Measurements from ENCODE around the gene HEG1.

Gene HEG1

DNA sequence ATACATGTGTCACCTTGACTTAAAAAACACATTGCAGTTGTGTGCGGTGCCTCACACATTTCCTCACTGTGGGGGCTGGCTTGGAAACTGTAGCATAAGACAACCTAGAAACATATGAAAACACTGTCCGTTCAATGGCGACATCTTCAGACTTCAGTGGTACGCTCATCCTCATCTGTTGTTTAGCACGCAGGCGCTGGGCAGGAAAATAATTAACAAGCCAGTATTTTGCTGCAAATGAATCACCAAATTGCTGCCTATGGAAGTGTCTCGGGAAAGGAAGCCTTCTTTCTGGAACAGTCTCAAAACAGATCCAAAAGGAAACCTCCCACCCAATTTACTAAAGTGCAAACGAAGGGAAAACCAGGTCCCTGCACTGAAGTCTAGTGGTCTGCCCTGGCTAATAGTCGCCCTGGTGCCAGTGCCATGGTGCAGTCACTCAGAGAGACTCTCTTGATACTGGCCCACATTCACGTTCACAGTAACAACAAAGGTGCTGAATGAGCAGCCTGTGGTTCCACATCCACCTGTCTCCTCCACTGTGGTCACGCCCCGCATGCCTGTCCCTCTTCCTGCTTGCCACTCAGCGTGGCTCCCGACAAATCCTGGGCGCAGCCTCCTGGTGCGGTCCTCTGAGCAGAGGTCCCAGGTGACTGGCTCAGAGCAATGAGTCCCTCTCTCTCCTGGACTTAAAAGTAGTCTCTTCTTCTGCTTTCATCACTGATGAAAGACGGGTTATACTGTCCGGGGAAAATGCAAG lies 85.7 kb downstream of the HEG1 start:
- Histone ChIP-seq H3K27ac (ENCODE audit: low read depth, low read length) (no peak overlapping the region), H3K79me2 (ENCODE audit: control insufficient read depth, insufficient read depth, low read length, unreplicated experiment) (no peaks in the 10 kb centered on the region), H2AFZ (ENCODE audit: low read length, unreplicated experiment) (no peak overlapping the region), H3K36me3 (ENCODE audit: insufficient read depth, low read length) (peaks cover 38% of the 10 kb centered on the region; the same call in 1 of the 2 replicates), H3K4me3 (ENCODE audit: low read depth, low read length) (no peak overlapping the region), H3K4me1 (ENCODE audit: control insufficient read depth, insufficient read depth, low read length, unreplicated experiment) (peaks cover 4% of the 10 kb centered on the region), H3K27me3 (ENCODE audit: insufficient read depth, low read length) (no peaks in the 10 kb centered on the region)

GRCh38 chr3:124969190-124969589 lies 86.6 kb downstream of the HEG1 start:
- no peak overlapping the region for H3K27ac ChIP-seq (ENCODE audit: low read depth, low read length)
- H3K27me3 ChIP-seq (ENCODE audit: insufficient read depth, low read length) = no peaks in the 10 kb centered on the region
- no peak overlapping the region for H3K4me3 ChIP-seq (ENCODE audit: low read depth, low read length)
- no peaks in the 10 kb centered on the region for H3K79me2 ChIP-seq (ENCODE audit: control insufficient read depth, insufficient read depth, low read length, unreplicated experiment)
- peaks cover 38% of the 10 kb centered on the region; the same call in 1 of the 2 replicates for H3K36me3 ChIP-seq (ENCODE audit: insufficient read depth, low read length)
- peaks cover 4% of the 10 kb centered on the region for H3K4me1 ChIP-seq (ENCODE audit: control insufficient read depth, insufficient read depth, low read length, unreplicated experiment)
- H2AFZ ChIP-seq (ENCODE audit: low read length, unreplicated experiment) = no peak overlapping the region

- H3K27ac ChIP-seq (ENCODE audit: low read depth, low read length) = no peak overlapping the region
- no peak overlapping the region for H3K4me3 ChIP-seq (ENCODE audit: low read depth, low read length)
- no peaks in the 10 kb centered on the region for H3K27me3 ChIP-seq (ENCODE audit: insufficient read depth, low read length)
- H3K36me3 ChIP-seq (ENCODE audit: insufficient read depth, low read length) = peaks cover 31% of the 10 kb centered on the region; the same call in 1 of the 2 replicates
- no peak overlapping the region for H2AFZ ChIP-seq (ENCODE audit: low read length, unreplicated experiment)
- no peaks in the 10 kb centered on the region for H3K79me2 ChIP-seq (ENCODE audit: control insufficient read depth, insufficient read depth, low read length, unreplicated experiment)
- peaks cover 4% of the 10 kb centered on the region for H3K4me1 ChIP-seq (ENCODE audit: control insufficient read depth, insufficient read depth, low read length, unreplicated experiment)
Observed at GRCh38 chr3:124967964-124968363, 87.8 kb downstream of the HEG1 start.

DNA sequence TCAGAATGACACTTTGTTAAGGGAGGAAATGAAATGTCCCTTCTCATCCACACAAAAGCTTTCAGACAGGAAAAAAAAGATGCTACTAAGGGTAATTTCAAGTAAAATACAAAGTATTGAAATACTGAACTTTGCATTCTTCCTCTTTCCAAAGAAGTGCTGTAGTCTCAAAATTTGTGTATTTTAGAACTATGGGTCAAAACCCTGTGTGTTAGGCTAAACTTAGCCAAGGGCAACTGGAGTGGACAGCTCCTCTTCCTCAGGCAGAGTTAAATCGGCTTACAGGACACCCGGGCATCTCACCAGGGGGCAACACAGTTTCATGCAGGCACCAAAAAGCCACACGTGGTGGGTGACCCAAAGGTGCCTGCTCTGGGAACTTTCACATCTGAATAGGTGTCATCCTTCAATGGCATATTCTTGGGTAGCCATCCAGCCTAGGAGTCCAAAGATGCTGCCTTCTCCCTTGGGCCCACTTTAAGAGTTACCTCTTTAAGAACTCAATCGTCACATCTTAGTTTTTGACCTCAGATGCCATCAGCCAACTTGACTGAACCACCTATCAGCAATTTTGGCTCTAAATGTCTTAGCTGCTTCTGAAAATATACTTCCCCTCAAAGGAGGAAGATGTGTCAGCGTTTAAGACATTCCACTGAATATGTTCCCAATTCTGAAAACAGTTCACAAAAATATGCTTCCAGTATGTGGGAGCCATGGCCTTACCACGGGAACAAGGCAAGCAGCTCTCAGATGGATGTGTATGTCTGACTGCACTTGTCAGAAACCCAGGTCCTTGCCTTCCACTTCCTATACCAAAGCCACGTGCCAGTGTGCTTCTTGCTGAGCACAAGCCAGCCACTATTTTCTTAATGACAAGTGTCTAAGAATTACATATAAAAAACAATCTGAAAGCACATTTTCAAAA lies 89.0 kb downstream of the HEG1 start:
- Histone ChIP-seq H3K4me3 (ENCODE audit: low read depth, low read length) (no peak overlapping the region), H3K79me2 (ENCODE audit: control insufficient read depth, insufficient read depth, low read length, unreplicated experiment) (no peaks in the 10 kb centered on the region), H3K36me3 (ENCODE audit: insufficient read depth, low read length) (peaks cover 26% of the 10 kb centered on the region; the same call in 1 of the 2 replicates), H3K4me1 (ENCODE audit: control insufficient read depth, insufficient read depth, low read length, unreplicated experiment) (peaks cover 4% of the 10 kb centered on the region), H3K27ac (ENCODE audit: low read depth, low read length) (no peak overlapping the region), H2AFZ (ENCODE audit: low read length, unreplicated experiment) (no peak overlapping the region), H3K27me3 (ENCODE audit: insufficient read depth, low read length) (no peaks in the 10 kb centered on the region)

DNA sequence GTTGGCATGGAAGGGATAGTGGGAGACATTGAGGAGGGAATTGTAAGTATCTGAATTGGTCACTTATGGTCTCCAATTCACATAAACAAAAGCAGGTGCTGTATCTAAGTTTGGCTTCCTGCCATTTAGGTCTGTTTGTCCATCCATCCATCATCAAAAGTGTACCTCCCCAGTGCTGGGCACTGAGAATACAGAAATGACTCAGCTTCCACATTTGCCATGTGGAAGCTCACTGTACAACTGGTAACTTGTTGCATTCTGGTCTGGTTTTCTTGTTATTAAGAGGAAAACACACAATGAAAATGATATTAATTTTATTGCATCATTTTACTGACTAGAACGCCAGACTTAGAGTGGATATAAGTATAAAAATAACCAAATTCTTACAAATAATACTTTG lies 90.4 kb downstream of the HEG1 start:
- peaks cover 23% of the 10 kb centered on the region; the same call in 1 of the 2 replicates for H3K36me3 ChIP-seq (ENCODE audit: insufficient read depth, low read length)
- H3K4me3 ChIP-seq (ENCODE audit: low read depth, low read length) = no peak overlapping the region
- H3K27ac ChIP-seq (ENCODE audit: low read depth, low read length) = no peak overlapping the region
- H2AFZ ChIP-seq (ENCODE audit: low read length, unreplicated experiment) = no peak overlapping the region
- H3K27me3 ChIP-seq (ENCODE audit: insufficient read depth, low read length) = no peaks in the 10 kb centered on the region
- H3K79me2 ChIP-seq (ENCODE audit: control insufficient read depth, insufficient read depth, low read length, unreplicated experiment) = no peaks in the 10 kb centered on the region
- peaks cover 4% of the 10 kb centered on the region for H3K4me1 ChIP-seq (ENCODE audit: control insufficient read depth, insufficient read depth, low read length, unreplicated experiment)

DNA sequence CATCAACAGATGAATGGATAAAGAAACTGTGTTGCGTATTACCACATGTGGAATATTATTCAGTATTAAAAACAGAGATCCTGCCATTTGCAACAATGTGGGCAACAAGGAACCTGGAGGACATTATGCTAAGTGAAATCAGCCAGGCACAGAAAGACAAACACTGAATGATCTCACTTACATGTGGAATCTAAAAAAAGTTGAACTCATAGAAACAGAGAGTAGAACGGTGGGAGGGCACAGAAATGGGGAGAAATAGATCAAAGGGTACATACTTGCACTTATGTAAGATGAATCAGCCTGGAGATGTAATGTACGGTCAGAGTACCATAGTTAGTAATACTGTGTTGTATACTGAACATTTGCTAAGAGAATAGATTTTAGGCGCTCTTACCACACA lies 91.4 kb downstream of the HEG1 start:
- H3K79me2 ChIP-seq (ENCODE audit: control insufficient read depth, insufficient read depth, low read length, unreplicated experiment) = no peaks in the 10 kb centered on the region
- peaks cover 4% of the 10 kb centered on the region for H3K4me1 ChIP-seq (ENCODE audit: control insufficient read depth, insufficient read depth, low read length, unreplicated experiment)
- H3K27me3 ChIP-seq (ENCODE audit: insufficient read depth, low read length) = no peaks in the 10 kb centered on the region
- H2AFZ ChIP-seq (ENCODE audit: low read length, unreplicated experiment) = no peak overlapping the region
- no peak overlapping the region for H3K27ac ChIP-seq (ENCODE audit: low read depth, low read length)
- H3K4me3 ChIP-seq (ENCODE audit: low read depth, low read length) = no peak overlapping the region
- H3K36me3 ChIP-seq (ENCODE audit: insufficient read depth, low read length) = peaks cover 12% of the 10 kb centered on the region; the same call in 1 of the 2 replicates

DNA sequence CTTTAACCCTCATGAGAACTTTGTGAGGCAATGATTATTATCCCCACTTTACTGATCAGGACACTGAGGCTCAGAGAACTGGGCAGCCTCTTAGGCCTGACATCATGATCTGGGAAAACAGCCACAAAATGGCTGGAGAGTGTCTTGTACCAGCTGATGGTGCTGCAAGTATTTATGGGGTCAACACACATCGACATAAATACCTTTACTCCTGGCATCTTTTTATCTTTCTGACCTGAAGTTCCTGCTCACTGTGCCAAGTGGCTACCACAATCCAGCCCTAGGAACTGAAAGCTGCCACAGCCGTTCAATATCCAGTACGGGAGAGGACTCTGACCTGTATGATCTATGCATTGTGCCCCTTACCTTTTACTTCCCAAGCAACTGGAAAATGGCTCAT lies 92.0 kb downstream of the HEG1 start:
- Histone ChIP-seq H3K36me3 (ENCODE audit: insufficient read depth, low read length) (peaks cover 6% of the 10 kb centered on the region; the same call in 1 of the 2 replicates), H2AFZ (ENCODE audit: low read length, unreplicated experiment) (no peak overlapping the region), H3K27ac (ENCODE audit: low read depth, low read length) (no peak overlapping the region), H3K79me2 (ENCODE audit: control insufficient read depth, insufficient read depth, low read length, unreplicated experiment) (no peaks in the 10 kb centered on the region), H3K4me1 (ENCODE audit: control insufficient read depth, insufficient read depth, low read length, unreplicated experiment) (peaks cover 4% of the 10 kb centered on the region), H3K27me3 (ENCODE audit: insufficient read depth, low read length) (no peaks in the 10 kb centered on the region), H3K4me3 (ENCODE audit: low read depth, low read length) (no peak overlapping the region)

DNA sequence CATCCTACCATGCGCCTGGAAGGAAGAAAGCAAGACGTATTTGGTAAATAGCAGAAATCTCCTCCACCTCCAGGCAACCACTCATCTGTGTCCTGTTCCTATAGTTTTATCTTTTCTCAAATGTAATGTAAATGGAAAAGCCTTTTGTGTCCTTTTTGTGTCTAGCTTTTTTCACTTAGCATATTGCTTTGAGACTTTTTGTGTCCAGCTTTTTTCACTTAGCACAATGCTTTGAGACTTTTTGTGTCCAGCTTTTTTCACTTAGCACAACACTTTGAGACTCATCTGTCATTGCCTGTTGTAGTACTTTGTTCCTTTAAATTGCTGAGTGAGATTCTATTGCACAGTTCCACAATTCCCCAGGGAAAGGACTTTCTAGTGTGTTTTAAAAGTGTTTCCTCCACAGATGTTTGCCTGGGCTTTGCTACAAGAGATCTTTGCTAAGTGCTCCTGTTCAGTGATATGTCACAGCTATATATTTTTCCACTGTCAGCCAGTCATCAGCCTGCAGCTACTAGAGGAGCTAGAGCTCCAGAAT lies 93.3 kb downstream of the HEG1 start:
- Histone ChIP-seq H3K27ac (ENCODE audit: low read depth, low read length) (no peak overlapping the region), H3K4me1 (ENCODE audit: control insufficient read depth, insufficient read depth, low read length, unreplicated experiment) (peaks cover 4% of the 10 kb centered on the region), H3K4me3 (ENCODE audit: low read depth, low read length) (no peak overlapping the region), H3K79me2 (ENCODE audit: control insufficient read depth, insufficient read depth, low read length, unreplicated experiment) (no peaks in the 10 kb centered on the region), H3K36me3 (ENCODE audit: insufficient read depth, low read length) (peaks cover 6% of the 10 kb centered on the region; the same call in 1 of the 2 replicates), H3K27me3 (ENCODE audit: insufficient read depth, low read length) (no peaks in the 10 kb centered on the region), H2AFZ (ENCODE audit: low read length, unreplicated experiment) (no peak overlapping the region)

DNA sequence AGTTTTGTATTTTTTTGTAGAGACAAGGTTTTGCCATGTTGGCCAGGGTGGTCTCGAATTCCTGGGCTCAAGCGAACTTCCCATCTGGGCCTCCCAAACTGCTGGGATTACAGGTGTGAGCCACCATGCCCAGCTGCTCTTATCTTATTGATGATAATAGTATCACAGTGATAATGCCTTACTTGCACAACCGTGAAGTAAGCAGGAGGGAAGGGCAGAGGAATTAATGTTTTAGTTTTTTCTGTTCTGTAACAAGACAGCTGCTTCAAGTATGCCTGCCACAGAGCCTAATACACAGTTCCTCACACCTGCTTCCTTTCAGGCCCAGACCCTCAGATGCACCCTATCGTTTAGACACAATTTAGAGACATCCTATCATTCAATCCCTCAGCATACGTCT lies 95.1 kb downstream of the HEG1 start:
- Histone ChIP-seq H3K36me3 (ENCODE audit: insufficient read depth, low read length) (no peaks in the 10 kb centered on the region), H3K79me2 (ENCODE audit: control insufficient read depth, insufficient read depth, low read length, unreplicated experiment) (no peaks in the 10 kb centered on the region), H2AFZ (ENCODE audit: low read length, unreplicated experiment) (no peak overlapping the region), H3K4me1 (ENCODE audit: control insufficient read depth, insufficient read depth, low read length, unreplicated experiment) (no peaks in the 10 kb centered on the region), H3K27ac (ENCODE audit: low read depth, low read length) (no peak overlapping the region), H3K4me3 (ENCODE audit: low read depth, low read length) (no peak overlapping the region), H3K27me3 (ENCODE audit: insufficient read depth, low read length) (no peaks in the 10 kb centered on the region)

DNA sequence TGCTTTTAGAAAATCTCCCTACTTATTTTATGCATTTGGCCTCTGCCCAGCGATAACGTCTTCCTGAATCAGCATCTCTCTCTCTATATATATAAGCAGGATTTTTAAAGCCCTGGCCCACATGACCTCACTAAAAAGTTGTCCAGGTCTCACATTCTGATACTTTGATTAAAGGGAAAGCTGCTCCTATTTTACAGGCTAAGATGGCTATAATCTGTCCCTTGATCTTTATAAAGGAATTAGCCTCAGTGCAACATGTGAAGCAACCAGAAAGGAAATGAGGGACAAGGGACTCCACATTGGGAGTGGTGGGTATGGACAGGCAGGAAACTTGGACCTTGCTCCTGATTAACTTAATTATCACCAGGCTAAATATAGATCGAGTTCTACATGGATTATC lies 95.7 kb downstream of the HEG1 start:
- no peak overlapping the region for H3K27ac ChIP-seq (ENCODE audit: low read depth, low read length)
- H3K4me1 ChIP-seq (ENCODE audit: control insufficient read depth, insufficient read depth, low read length, unreplicated experiment) = no peaks in the 10 kb centered on the region
- H3K27me3 ChIP-seq (ENCODE audit: insufficient read depth, low read length) = no peaks in the 10 kb centered on the region
- no peaks in the 10 kb centered on the region for H3K79me2 ChIP-seq (ENCODE audit: control insufficient read depth, insufficient read depth, low read length, unreplicated experiment)
- no peak overlapping the region for H3K4me3 ChIP-seq (ENCODE audit: low read depth, low read length)
- H3K36me3 ChIP-seq (ENCODE audit: insufficient read depth, low read length) = no peaks in the 10 kb centered on the region
- H2AFZ ChIP-seq (ENCODE audit: low read length, unreplicated experiment) = no peak overlapping the region
